Measurements from ENCODE around the gene INPP5F. TPM values are rescaled to one million over a fixed set of nuclear protein-coding genes. Genes with fewer than 3 reads are reported as not detected.
A peak's percentile ranks its signal among the peaks of the same experiment; 100 is the strongest.
"Not testable (repeated sequence)": the region's sequence is repeated elsewhere in the genome, so short reads cannot be mapped to it uniquely, and the experiment has no call there.

Gene INPP5F
- total RNA-seq, 2 experiments from 2014 or later: 10.9 to 12.6 TPM

GRCh38 chr10:119867317-119867716 lies 141.5 kb downstream of the INPP5F start:
- no peaks in the 10 kb centered on the region for H3K27me3 Mint-ChIP-seq
- no peak overlapping the region for H3K27ac Mint-ChIP-seq
- DNase-seq: no peak
- H3K36me3 Mint-ChIP-seq (ENCODE audit: low read depth): peaks cover 45% of the 10 kb centered on the region
- H3K9me3 Mint-ChIP-seq (ENCODE audit: low read depth): no peaks in the 10 kb centered on the region
- no peak overlapping the region for H3K4me3 Mint-ChIP-seq
- POLR2A ChIA-PET: interaction anchor here (0.5 kb wide), 1 partner anchor 211 kb away, joined by 3 read pairs; no protein-coding TSS in a partner anchor
- intact Hi-C loops (cut with DNase I, micrococcal nuclease): no loop called here
- H3K4me1 Mint-ChIP-seq: peaks cover 48% of the 10 kb centered on the region
- ATAC-seq: no peak
- CTCF ChIA-PET: interaction anchor here (1.0 to 1.6 kb wide), 3 partner anchors 9 to 163 kb away, joined by 4 to 7 read pairs (median 5); no protein-coding TSS in a partner anchor

- ChIA-PET POLR2A (interaction anchor here (0.6 kb wide), 2 partner anchors 174 to 186 kb away, joined by 3 to 10 read pairs; no protein-coding TSS in a partner anchor), CTCF (interaction anchor here (0.6 to 2.2 kb wide), 5 partner anchors 10 to 183 kb away, joined by 3 to 15 read pairs (median 3); no protein-coding TSS in a partner anchor)
- H3K27ac Mint-ChIP-seq; H3K4me3 Mint-ChIP-seq; H3K9me3 Mint-ChIP-seq (ENCODE audit: low read depth); ATAC-seq; intact Hi-C loops (cut with DNase I, micrococcal nuclease); DNase-seq; H3K27me3 Mint-ChIP-seq: not testable (repeated sequence)
- Mint-ChIP-seq H3K36me3 (ENCODE audit: low read depth) (peaks cover 38% of the 10 kb centered on the region), H3K4me1 (peaks cover 43% of the 10 kb centered on the region)
Measured at GRCh38 chr10:119869398-119869797, 143.5 kb downstream of the INPP5F start.

- H3K27me3 Mint-ChIP-seq: no peaks in the 10 kb centered on the region
- POLR2A ChIA-PET: interaction anchor here (0.6 to 2.0 kb wide), 8 partner anchors 9 to 275 kb away, joined by 3 to 7 read pairs (median 3); partner anchors contain the start of genes INPP5F, SEC23IP and TIAL1
Measured at GRCh38 chr10:119871881-119872609, 146.2 kb downstream of the INPP5F start.

GRCh38 chr10:119872610-119872859 lies 146.7 kb downstream of the INPP5F start, which contains the start of gene MCMBP:
Gene MCMBP, minus strand, starts transcription at chr10:119872843. Its CDS starts 259 bp downstream, at chr10:119872584.
- peaks cover 35% of the 10 kb centered on the region for H3K4me1 Mint-ChIP-seq
- H3K27me3 Mint-ChIP-seq: no peaks in the 10 kb centered on the region
- intact Hi-C loops (cut with DNase I, micrococcal nuclease): loop anchor here (1.0 to 5.0 kb wide), 11 partner anchors 20 to 1118 kb away; partner anchors contain the start of genes BAG3 (in 1 of the 2), CACUL1 (in 1 of the 2), EIF3A (in 1 of the 2) and RGS10 (in 1 of the 2)
- H3K27ac Mint-ChIP-seq: peak within 1 kb of the TSS; percentile 87
- ATAC-seq (no peak), DNase-seq (no peak)
- no peaks in the 10 kb centered on the region for H3K9me3 Mint-ChIP-seq (ENCODE audit: low read depth)
- CTCF ChIA-PET: interaction anchor here (1.2 to 3.0 kb wide), 5 partner anchors 10 to 122 kb away, joined by 3 to 24 read pairs (median 5); partner anchors contain the start of gene SEC23IP
- peak within 1 kb of the TSS; percentile 90 for H3K4me3 Mint-ChIP-seq
- POLR2A ChIA-PET: interaction anchor here (0.6 to 2.0 kb wide), 7 partner anchors 8 to 275 kb away, joined by 3 to 15 read pairs (median 3); partner anchors contain the start of genes INPP5F, SEC23IP and TIAL1
- peaks cover 19% of the 10 kb centered on the region for H3K36me3 Mint-ChIP-seq (ENCODE audit: low read depth)

More at GRCh38 chr10:119871881-119872609, 146.2 kb downstream of the INPP5F start:
- intact Hi-C loops (cut with DNase I, micrococcal nuclease): loop anchor here (1.0 to 5.0 kb wide), 11 partner anchors 20 to 1117 kb away; partner anchors contain the start of genes BAG3 (in 1 of the 2), CACUL1 (in 1 of the 2), EIF3A (in 1 of the 2) and RGS10 (in 1 of the 2)
- DNase-seq: peak; percentile 75
- H3K9me3 Mint-ChIP-seq (ENCODE audit: low read depth): no peaks in the 10 kb centered on the region
- peaks cover 38% of the 10 kb centered on the region for H3K4me1 Mint-ChIP-seq
- CTCF ChIA-PET: interaction anchor here (1.8 to 3.0 kb wide), 3 partner anchors 9 to 20 kb away, joined by 5 to 24 read pairs (median 10); partner anchors contain the start of gene SEC23IP
- H3K4me3 Mint-ChIP-seq: peak overlapping the region; percentile 90
- ATAC-seq: peak; percentile 27
- H3K27ac Mint-ChIP-seq: peak overlapping the region; percentile 84
- peaks cover 22% of the 10 kb centered on the region for H3K36me3 Mint-ChIP-seq (ENCODE audit: low read depth)

GRCh38 chr10:119872860-119873681 lies 147.2 kb downstream of the INPP5F start:
- POLR2A ChIA-PET: interaction anchor here (0.6 to 2.0 kb wide), 9 partner anchors 9 to 333 kb away, joined by 3 to 15 read pairs (median 3); partner anchors contain the start of genes INPP5F, SEC23IP and TIAL1
- CTCF ChIA-PET: interaction anchor here (0.6 to 3.0 kb wide), 8 partner anchors 10 to 278 kb away, joined by 3 to 24 read pairs (median 5); partner anchors contain the start of gene SEC23IP
- ATAC-seq (peak; percentile 95), DNase-seq (peak; percentile 94)
- H3K27me3 Mint-ChIP-seq: no peaks in the 10 kb centered on the region
- intact Hi-C loops (cut with DNase I, micrococcal nuclease): loop anchor here (1.0 to 5.0 kb wide), 12 partner anchors 19 to 1118 kb away; partner anchors contain the start of genes SEC23IP (in 2 of the 2), BAG3 (in 1 of the 2), CACUL1 (in 1 of the 2) and EIF3A (in 1 of the 2)
- H3K9me3 Mint-ChIP-seq (ENCODE audit: low read depth): no peaks in the 10 kb centered on the region
- H3K36me3 Mint-ChIP-seq (ENCODE audit: low read depth): peaks cover 17% of the 10 kb centered on the region
- peaks cover 33% of the 10 kb centered on the region for H3K4me1 Mint-ChIP-seq
- peak overlapping the region; percentile 79 for H3K4me3 Mint-ChIP-seq
- peak overlapping the region; percentile 87 for H3K27ac Mint-ChIP-seq

GRCh38 chr10:119878524-119878923 lies 152.7 kb downstream of the INPP5F start:
- Mint-ChIP-seq H3K9me3 (ENCODE audit: low read depth) (no peaks in the 10 kb centered on the region), H3K4me1 (peaks cover 7% of the 10 kb centered on the region), H3K36me3 (ENCODE audit: low read depth) (peaks cover 1% of the 10 kb centered on the region), H3K27ac (no peak overlapping the region), H3K4me3 (no peak overlapping the region), H3K27me3 (no peaks in the 10 kb centered on the region)
- ChIA-PET CTCF (no interaction called here), POLR2A (no interaction called here)
- intact Hi-C loops (cut with DNase I, micrococcal nuclease): no loop called here
- DNase-seq (no peak), ATAC-seq (peak; percentile 47)

Other genes with a start within 250 kb of the INPP5F start
- gene RGS10, start 183.3 kb upstream of the INPP5F start, total RNA-seq: 100 to 1,000 TPM; 186 to 191 TPM
- 100 to 1,000 TPM; 187 to 197 TPM for gene TIAL1, start 129.1 kb upstream of the INPP5F start, total RNA-seq
- gene BAG3, start 74.7 kb upstream of the INPP5F start, total RNA-seq: 10 to 100 TPM; 23.8 to 30.7 TPM
- 10 to 100 TPM; 90.6 to 94.8 TPM for gene MCMBP, start 146.8 kb downstream of the INPP5F start, total RNA-seq
- gene SEC23IP, start 166.7 kb downstream of the INPP5F start, total RNA-seq: 10 to 100 TPM; 70.3 to 87.2 TPM